Body of pancreas (tissue), 4 donors: Measurements from ENCODE around the gene CMTM4.

Experiments
- POLR2A ChIP-seq, 3 donors: fragments of 450-650 bp; IDR thresholded peaks; one replicate each; pipeline ENCODE4 v1.6.1; 2016; ENCODE audit warnings: antibody characterized with exemption in 3 of 3, mild to moderate bottlenecking in 2 of 3
- TF ChIP-seq, protein P1 (sequence below), 7 experiments: fragments of 450-650 bp in 4 of 7; fragments of 200-600 bp in 3 of 7; sonication (generic) in 3 of 7; IDR thresholded peaks; one replicate each; pipeline ENCODE4 v1.5.1; 2016 to 2019; ENCODE audit warnings: antibody characterized with exemption in 7 of 7

DNA sequence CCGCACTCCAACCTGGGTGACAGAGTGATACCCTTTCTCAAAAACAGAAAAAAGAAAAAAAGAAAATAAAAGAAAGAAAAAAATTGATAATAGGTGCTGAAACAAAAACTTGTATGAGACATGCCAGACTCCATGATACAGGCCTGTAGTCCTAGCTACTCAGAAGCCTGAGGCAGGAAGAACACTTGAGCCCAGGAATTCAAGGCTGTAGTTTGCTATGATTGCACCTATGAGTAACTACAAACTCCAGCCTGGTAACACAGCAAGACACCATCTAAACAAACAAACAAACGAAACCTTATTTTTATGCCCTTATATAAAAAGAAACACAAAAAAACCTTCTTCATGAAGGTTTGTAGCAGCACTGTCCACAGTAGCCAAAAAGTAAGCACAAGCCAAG, 5.0 kb upstream of the CMTM4 start:
- TF ChIP-seq, protein P1, sequence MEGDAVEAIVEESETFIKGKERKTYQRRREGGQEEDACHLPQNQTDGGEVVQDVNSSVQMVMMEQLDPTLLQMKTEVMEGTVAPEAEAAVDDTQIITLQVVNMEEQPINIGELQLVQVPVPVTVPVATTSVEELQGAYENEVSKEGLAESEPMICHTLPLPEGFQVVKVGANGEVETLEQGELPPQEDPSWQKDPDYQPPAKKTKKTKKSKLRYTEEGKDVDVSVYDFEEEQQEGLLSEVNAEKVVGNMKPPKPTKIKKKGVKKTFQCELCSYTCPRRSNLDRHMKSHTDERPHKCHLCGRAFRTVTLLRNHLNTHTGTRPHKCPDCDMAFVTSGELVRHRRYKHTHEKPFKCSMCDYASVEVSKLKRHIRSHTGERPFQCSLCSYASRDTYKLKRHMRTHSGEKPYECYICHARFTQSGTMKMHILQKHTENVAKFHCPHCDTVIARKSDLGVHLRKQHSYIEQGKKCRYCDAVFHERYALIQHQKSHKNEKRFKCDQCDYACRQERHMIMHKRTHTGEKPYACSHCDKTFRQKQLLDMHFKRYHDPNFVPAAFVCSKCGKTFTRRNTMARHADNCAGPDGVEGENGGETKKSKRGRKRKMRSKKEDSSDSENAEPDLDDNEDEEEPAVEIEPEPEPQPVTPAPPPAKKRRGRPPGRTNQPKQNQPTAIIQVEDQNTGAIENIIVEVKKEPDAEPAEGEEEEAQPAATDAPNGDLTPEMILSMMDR (IDR thresholded peaks at IDR 0.05) = no peak
- no peak for TF ChIP-seq POLR2A (IDR thresholded peaks at IDR 0.05)
